IMR-90 (cell line): Measurements from ENCODE around the gene PCCA. TPM values are rescaled to one million over a fixed set of nuclear protein-coding genes. Genes with fewer than 3 reads are reported as not detected.

Experiments used
- ATAC-seq: fragments of 200-7000 bp; cut with Tn5 transposase; 2 replicates; pipeline ENCODE4 v1.9.1; 2020; ENCODE audit warnings: low read depth, mild to moderate bottlenecking, moderate library complexity
- BruUV-seq: library from RNA; stranded (reverse); fragments of 400-500 nt; replicated peaks from 2 replicates; lab custom pipeline; 2021; lab: Mats Ljungman, UMichigan
- CTCF ChIA-PET: fragments of 300-600 bp; formaldehyde crosslinking; extraction: SDS; loops from one replicate; lab custom pipeline; 2021; ENCODE audit warnings: antibody characterized with exemption; lab: Yijun Ruan, JAX
- POLR2A ChIA-PET: fragments of 300-600 bp; sonication (Branson Sonifier 250); formaldehyde crosslinking; loops from one replicate; lab custom pipeline; 2022; ENCODE audit warnings: antibody characterized with exemption; ENCODE audit not compliant: unreplicated experiment; lab: Charles Lee
- DNase-seq: peaks from one replicate; pipeline ENCODE4 v3.0.0; 2013
- H2AFZ ChIP-seq: replicated peaks from 2 replicates; pipeline ENCODE3; 2013; ENCODE audit warnings: low read length, mild to moderate bottlenecking; ENCODE audit not compliant: poor library complexity
- H2AK5ac ChIP-seq: 2 replicates; pipeline ENCODE4 v1.6.1; 2013; ENCODE audit warnings: low read depth, low read length, inconsistent platforms
- H2AK9ac ChIP-seq: replicated peaks from 2 replicates; pipeline ENCODE3; 2013; ENCODE audit warnings: mild to moderate bottlenecking, low read depth, low read length, moderate library complexity; ENCODE audit not compliant: poor library complexity
- H2BK120ac ChIP-seq: 2 replicates; pipeline ENCODE4 v1.6.1; 2013; ENCODE audit warnings: low read depth, low read length, inconsistent platforms
- H2BK15ac ChIP-seq: 3 replicates; pipeline ENCODE4 v1.6.1; 2013; ENCODE audit warnings: low read depth, low read length, inconsistent platforms
- H2BK20ac ChIP-seq: 2 replicates; pipeline ENCODE4 v1.6.1; 2013; ENCODE audit warnings: low read depth, mild to moderate bottlenecking, inconsistent platforms, low read length, moderate library complexity
- H2BK5ac ChIP-seq: 2 replicates; pipeline ENCODE4 v1.6.1; 2013; ENCODE audit warnings: mild to moderate bottlenecking, low read depth, low read length, inconsistent platforms; ENCODE audit not compliant: poor library complexity, severe bottlenecking
- H3K14ac ChIP-seq: replicated peaks from 2 replicates; pipeline ENCODE4 v1.6.1; 2013; ENCODE audit warnings: low read depth, low read length, inconsistent platforms
- H3K18ac ChIP-seq: 2 replicates; pipeline ENCODE4 v1.6.1; 2013; ENCODE audit warnings: low read depth, low read length, control low read depth
- H3K23ac ChIP-seq: 2 replicates; pipeline ENCODE4 v1.6.1; 2013; ENCODE audit warnings: low read depth, low read length, inconsistent platforms
- H3K27ac ChIP-seq: 2 replicates; pipeline ENCODE4 v1.5.1; 2013; ENCODE audit warnings: mild to moderate bottlenecking, control low read depth, low read length; ENCODE audit not compliant: insufficient read depth
- H3K27me3 ChIP-seq: 2 replicates; pipeline ENCODE4 v1.6.1; 2013; ENCODE audit warnings: low read length; ENCODE audit not compliant: control insufficient read depth, insufficient read depth
- H3K36me3 ChIP-seq: 2 replicates; pipeline ENCODE4 v1.6.1; 2013; ENCODE audit warnings: low read length, mixed read lengths; ENCODE audit not compliant: control insufficient read depth, insufficient read depth
- H3K4ac ChIP-seq: 2 replicates; pipeline ENCODE4 v1.6.1; 2013; ENCODE audit warnings: low read depth, low read length, inconsistent platforms
- H3K4me1 ChIP-seq: 2 replicates; pipeline ENCODE4 v1.6.1; 2013; ENCODE audit warnings: low read length, mixed read lengths; ENCODE audit not compliant: control insufficient read depth, insufficient read depth
- H3K4me2 ChIP-seq: 2 replicates; pipeline ENCODE4 v1.6.1; 2013; ENCODE audit warnings: low read depth, mild to moderate bottlenecking, control low read depth, low read length, moderate library complexity
- H3K4me3 ChIP-seq: 2 replicates; pipeline ENCODE4 v1.5.1; 2013; ENCODE audit warnings: low read depth, mild to moderate bottlenecking, control low read depth, low read length, moderate library complexity; ENCODE audit not compliant: insufficient read depth
- H3K56ac ChIP-seq: 2 replicates; pipeline ENCODE4 v1.6.1; 2013; ENCODE audit warnings: low read length, inconsistent platforms; ENCODE audit not compliant: insufficient read depth; ENCODE audit errors: extremely low read depth
- H3K79me1 ChIP-seq, 2 experiments: 2 replicates each; pipeline ENCODE4 v1.6.1; 2013; ENCODE audit warnings: low read length in 2 of 2, inconsistent platforms in 1 of 2, low read depth in 1 of 2
- H3K9ac ChIP-seq: 2 replicates; pipeline ENCODE4 v1.6.1; 2013; ENCODE audit warnings: low read depth, low read length, control low read depth
- H3K9me1 ChIP-seq: 2 replicates; pipeline ENCODE4 v1.6.1; 2013; ENCODE audit warnings: low read length, inconsistent platforms; ENCODE audit not compliant: insufficient read depth
- H3K9me3 ChIP-seq: 2 replicates; pipeline ENCODE4 v1.6.1; 2013; ENCODE audit warnings: low read length; ENCODE audit not compliant: control insufficient read depth, insufficient read depth
- H4K20me1 ChIP-seq: 2 replicates; pipeline ENCODE4 v1.6.1; 2013; ENCODE audit warnings: low read length, inconsistent platforms; ENCODE audit not compliant: insufficient read depth
- H4K5ac ChIP-seq: 2 replicates; pipeline ENCODE4 v1.6.1; 2013; ENCODE audit warnings: mild to moderate bottlenecking, low read depth, low read length, control low read depth
- H4K8ac ChIP-seq, 2 experiments: 2 replicates each; pipeline ENCODE4 v1.6.1; 2013; ENCODE audit warnings: low read depth in 2 of 2, low read length in 2 of 2, control low read depth in 1 of 2, inconsistent platforms in 1 of 2
- H4K91ac ChIP-seq: 2 replicates; pipeline ENCODE4 v1.6.1; 2013; ENCODE audit warnings: low read depth, low read length, inconsistent platforms; ENCODE audit not compliant: insufficient read depth
- BHLHE40 ChIP-seq: fragments of 150-350 bp; IDR thresholded peaks from 2 replicates; pipeline ENCODE4 v1.6.1; 2016; ENCODE audit warnings: mild to moderate bottlenecking, low read depth, low read length
- CEBPB ChIP-seq: IDR thresholded peaks from 2 replicates; pipeline ENCODE4 v1.6.1; 2012; ENCODE audit warnings: low read depth, low read length, improper control_type of control experiment
- CHD1 ChIP-seq: IDR thresholded peaks from 2 replicates; pipeline ENCODE4 v1.6.1; 2012; ENCODE audit warnings: low read depth, low read length, improper control_type of control experiment
- FOS ChIP-seq: fragments of 150-350 bp; IDR thresholded peaks from 2 replicates; pipeline ENCODE4 v1.6.1; 2016; ENCODE audit warnings: low read depth, low read length
- MAFK ChIP-seq: IDR thresholded peaks from 2 replicates; pipeline ENCODE4 v1.6.1; 2012; ENCODE audit warnings: low read depth, low read length, improper control_type of control experiment
- MAZ ChIP-seq: IDR thresholded peaks from 2 replicates; pipeline ENCODE4 v1.6.1; 2012; ENCODE audit warnings: low read depth, mild to moderate bottlenecking, low read length, improper control_type of control experiment, moderate library complexity, borderline replicate concordance
- MXI1 ChIP-seq: IDR thresholded peaks from 2 replicates; pipeline ENCODE4 v1.6.1; 2012; ENCODE audit warnings: low read depth, mild to moderate bottlenecking, low read length, moderate library complexity, borderline replicate concordance
- NFE2L2 ChIP-seq: fragments of 150-350 bp; IDR thresholded peaks from 2 replicates; pipeline ENCODE4 v1.6.1; 2016; ENCODE audit warnings: low read depth, mild to moderate bottlenecking, low read length
- POLR2A ChIP-seq: IDR thresholded peaks from 2 replicates; pipeline ENCODE4 v1.6.1; 2012; ENCODE audit warnings: mild to moderate bottlenecking, low read depth, low read length
- RAD21 ChIP-seq: IDR thresholded peaks from 2 replicates; pipeline ENCODE4 v1.6.1; 2012; ENCODE audit warnings: low read length, improper control_type of control experiment
- RCOR1 ChIP-seq: IDR thresholded peaks from 2 replicates; pipeline ENCODE4 v1.6.1; 2012; ENCODE audit warnings: mild to moderate bottlenecking, low read length, improper control_type of control experiment; ENCODE audit not compliant: insufficient replicate concordance
- RFX5 ChIP-seq: IDR thresholded peaks from 2 replicates; pipeline ENCODE4 v1.8.0; 2012; ENCODE audit warnings: low read depth, mild to moderate bottlenecking, low read length, moderate library complexity
- SMC3 ChIP-seq: fragments of 150-350 bp; IDR thresholded peaks from 2 replicates; pipeline ENCODE4 v1.6.1; 2016; ENCODE audit warnings: low read depth, mild to moderate bottlenecking, antibody characterized with exemption, low read length, moderate library complexity
- WGBS, 2 experiments: methylation state at CpG; one replicate each; pipeline versions ENCODE4 v1.1.5 to v1.1.7; 2013; ENCODE audit warnings: missing lambda C conversion rate in 2 of 2; ENCODE audit not compliant: insufficient read length in 1 of 2; ENCODE audit errors: extremely low coverage in 2 of 2; 5-methylcytosine and 5-hydroxymethylcytosine counted together
- dilution Hi-C: fragments of 300-500 bp; cut with HindIII; formaldehyde crosslinking; loops from one replicate; pipeline ENCODE4 v1.14.3; 2018; ENCODE audit warnings: low sequenced_read_pairs; ENCODE audit not compliant: unreplicated experiment
- in situ Hi-C: fragments of 300-500 bp; cut with MboI; formaldehyde crosslinking; loops from 3 replicates; pipeline ENCODE4 v1.14.3; 2019; ENCODE audit warnings: low sequenced_read_pairs, inconsistent platforms, mixed read lengths
- intact Hi-C: fragments of 100-400 bp; cut with micrococcal nuclease; formaldehyde crosslinking; loops from 2 replicates; pipeline ENCODE4 v1.10.0; 2022
- polyA plus RNA-seq, 3 experiments: library from polyadenylated mRNA; depleted of rRNA; stranded (reverse); fragments of >200 nt; gene quantifications; 2 replicates each; pipeline ENCODE4 v1.2.3, GENCODE V29; 2012; ENCODE audit warnings: low replicate concordance in 1 of 3
- total RNA-seq: library from RNA; depleted of rRNA; stranded (reverse); fragments of >200 nt; gene quantifications from 2 replicates; pipeline ENCODE4 v1.2.3, GENCODE V29; 2012
- TF ChIP-seq, protein P1 (sequence below): fragments of 150-350 bp; IDR thresholded peaks from 2 replicates; pipeline ENCODE4 v1.6.1; 2017; ENCODE audit warnings: mild to moderate bottlenecking, antibody characterized with exemption, low read length, low read depth
- TF ChIP-seq, protein P2 (sequence below): conservative IDR thresholded peaks from 2 replicates; pipeline ENCODE4 v1.5.1; 2012; ENCODE audit warnings: mild to moderate bottlenecking, low read depth, low read length, improper control_type of control experiment
- TF ChIP-seq, protein P3 (sequence below): fragments of 150-350 bp; IDR thresholded peaks from 2 replicates; pipeline ENCODE4 v1.6.1; 2016; ENCODE audit warnings: low read depth, mild to moderate bottlenecking, low read length, moderate library complexity, borderline replicate concordance

PCCA gene
- total and polyA plus RNA-seq, 2 of the 4 experiments (the other 2 are of a cell fraction) = 7.6 to 24.0 TPM

DNA sequence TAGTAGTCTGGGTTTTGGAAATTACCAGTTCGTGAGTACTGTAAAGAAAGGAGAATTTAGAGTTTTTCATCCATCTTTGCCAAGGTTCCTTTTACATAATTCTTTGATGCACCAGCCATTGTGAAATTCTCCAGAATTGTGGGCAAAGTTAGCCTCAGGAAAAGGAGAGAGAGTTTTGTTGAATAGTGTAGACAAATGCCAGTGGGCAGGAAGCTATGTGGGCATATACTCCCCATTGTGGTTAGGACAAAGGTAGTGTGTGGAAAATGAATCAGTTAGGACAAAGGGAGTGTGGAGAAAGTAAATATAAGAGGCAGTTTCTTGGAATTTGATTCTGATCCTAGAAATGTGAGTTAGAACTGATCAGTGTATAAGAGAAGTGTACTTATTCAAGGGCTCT is 67.9 kb downstream of the PCCA start:
- Histone ChIP-seq H3K56ac (no peak overlapping the region), H3K27me3 (no peaks in the 10 kb centered on the region), H2BK5ac (no peak overlapping the region), H4K8ac (no peak overlapping the region), H3K23ac (no peak overlapping the region), H3K79me1 (peaks cover 0 to 5% of the 10 kb centered on the region in 2 experiments; a peak in 1 of 4 replicates), H3K9me1 (peaks cover 3% of the 10 kb centered on the region; the same call in 1 of the 2 replicates), H2AK5ac (no peak overlapping the region), H4K20me1 (no peaks in the 10 kb centered on the region), H3K4me2 (no peak overlapping the region), H3K4me3 (no peak overlapping the region), H2BK120ac (no peak overlapping the region), H3K36me3 (peaks cover 11% of the 10 kb centered on the region), H3K27ac (no peak overlapping the region), H2BK15ac (no peak overlapping the region), H2AFZ (no peak overlapping the region), H3K18ac (no peak overlapping the region), H3K4me1 (peaks cover 2% of the 10 kb centered on the region; the same call in 1 of the 2 replicates), H2AK9ac (no peak overlapping the region), H3K9me3 (no peaks in the 10 kb centered on the region), H2BK20ac (no peak overlapping the region), H4K5ac (no peak overlapping the region), H3K14ac (no peak overlapping the region), H3K9ac (no peak overlapping the region), H3K4ac (no peak overlapping the region), H4K91ac (no peak overlapping the region)
- no peak for ATAC-seq
- WGBS, 2 experiments = no CpG with 5 or more reads among the region's 1 CpG
- no peak for DNase-seq
- ChIA-PET POLR2A (no interaction called here), CTCF (no interaction called here)
- TF ChIP-seq SMC3 = no peak
- TF ChIP-seq CEBPB = no peak
- TF ChIP-seq RAD21 = no peak
- TF ChIP-seq POLR2A = no peak
- TF ChIP-seq, protein P1, sequence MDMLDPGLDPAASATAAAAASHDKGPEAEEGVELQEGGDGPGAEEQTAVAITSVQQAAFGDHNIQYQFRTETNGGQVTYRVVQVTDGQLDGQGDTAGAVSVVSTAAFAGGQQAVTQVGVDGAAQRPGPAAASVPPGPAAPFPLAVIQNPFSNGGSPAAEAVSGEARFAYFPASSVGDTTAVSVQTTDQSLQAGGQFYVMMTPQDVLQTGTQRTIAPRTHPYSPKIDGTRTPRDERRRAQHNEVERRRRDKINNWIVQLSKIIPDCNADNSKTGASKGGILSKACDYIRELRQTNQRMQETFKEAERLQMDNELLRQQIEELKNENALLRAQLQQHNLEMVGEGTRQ = no peak
- no peak for TF ChIP-seq MAFK
- no peak for TF ChIP-seq BHLHE40
- TF ChIP-seq, protein P2, sequence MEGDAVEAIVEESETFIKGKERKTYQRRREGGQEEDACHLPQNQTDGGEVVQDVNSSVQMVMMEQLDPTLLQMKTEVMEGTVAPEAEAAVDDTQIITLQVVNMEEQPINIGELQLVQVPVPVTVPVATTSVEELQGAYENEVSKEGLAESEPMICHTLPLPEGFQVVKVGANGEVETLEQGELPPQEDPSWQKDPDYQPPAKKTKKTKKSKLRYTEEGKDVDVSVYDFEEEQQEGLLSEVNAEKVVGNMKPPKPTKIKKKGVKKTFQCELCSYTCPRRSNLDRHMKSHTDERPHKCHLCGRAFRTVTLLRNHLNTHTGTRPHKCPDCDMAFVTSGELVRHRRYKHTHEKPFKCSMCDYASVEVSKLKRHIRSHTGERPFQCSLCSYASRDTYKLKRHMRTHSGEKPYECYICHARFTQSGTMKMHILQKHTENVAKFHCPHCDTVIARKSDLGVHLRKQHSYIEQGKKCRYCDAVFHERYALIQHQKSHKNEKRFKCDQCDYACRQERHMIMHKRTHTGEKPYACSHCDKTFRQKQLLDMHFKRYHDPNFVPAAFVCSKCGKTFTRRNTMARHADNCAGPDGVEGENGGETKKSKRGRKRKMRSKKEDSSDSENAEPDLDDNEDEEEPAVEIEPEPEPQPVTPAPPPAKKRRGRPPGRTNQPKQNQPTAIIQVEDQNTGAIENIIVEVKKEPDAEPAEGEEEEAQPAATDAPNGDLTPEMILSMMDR = no peak
- no peak for TF ChIP-seq MAZ
- TF ChIP-seq, protein P3, sequence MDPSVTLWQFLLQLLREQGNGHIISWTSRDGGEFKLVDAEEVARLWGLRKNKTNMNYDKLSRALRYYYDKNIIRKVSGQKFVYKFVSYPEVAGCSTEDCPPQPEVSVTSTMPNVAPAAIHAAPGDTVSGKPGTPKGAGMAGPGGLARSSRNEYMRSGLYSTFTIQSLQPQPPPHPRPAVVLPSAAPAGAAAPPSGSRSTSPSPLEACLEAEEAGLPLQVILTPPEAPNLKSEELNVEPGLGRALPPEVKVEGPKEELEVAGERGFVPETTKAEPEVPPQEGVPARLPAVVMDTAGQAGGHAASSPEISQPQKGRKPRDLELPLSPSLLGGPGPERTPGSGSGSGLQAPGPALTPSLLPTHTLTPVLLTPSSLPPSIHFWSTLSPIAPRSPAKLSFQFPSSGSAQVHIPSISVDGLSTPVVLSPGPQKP = no peak
- no peak for TF ChIP-seq FOS
- no peak for TF ChIP-seq MXI1
- no peak for TF ChIP-seq RCOR1
- TF ChIP-seq CHD1 = no peak
- TF ChIP-seq RFX5 = no peak
- TF ChIP-seq NFE2L2 = no peak
- BruUV-seq = no TSS peak
- intact Hi-C loops (loop anchor here (10.0 kb wide), 1 partner anchor 358 kb away; no protein-coding TSS in a partner anchor), dilution Hi-C loops (no loop called here), in situ Hi-C loops (no loop called here)
